Lower leg skin (tissue), 4 donors: Measurements from ENCODE around the gene SLC25A48. TPM values are rescaled to one million over a fixed set of nuclear protein-coding genes. Genes with fewer than 3 reads are reported as not detected.

Experiments used
- DNase-seq, 2 donors: peaks; one replicate each; pipeline ENCODE4 v3.0.0-alpha.2; 2019; ENCODE audit warnings: low spot score in 2 of 2
- H3K4me3 ChIP-seq: fragments of 200-600 bp; sonication (generic); 2 replicates; pipeline ENCODE4 v1.5.1; 2017; ENCODE audit warnings: mild to moderate bottlenecking, low read depth; ENCODE audit not compliant: poor library complexity, severe bottlenecking
- POLR2A ChIP-seq, 2 donors: fragments of 450-650 bp; IDR thresholded peaks; one replicate each; pipeline ENCODE4 v1.6.1; 2016 to 2017; ENCODE audit warnings: antibody characterized with exemption in 2 of 2, mild to moderate bottlenecking in 1 of 2, moderate library complexity in 1 of 2
- WGBS, 2 donors: methylation state at CpG; one replicate each; pipeline ENCODE4 v1.1.5; 2018; 5-methylcytosine and 5-hydroxymethylcytosine counted together
- intact Hi-C: fragments of 100-400 bp; cut with DNase I; formaldehyde crosslinking; loops from one replicate; pipeline ENCODE4 v1.15.0; 2023; ENCODE audit warnings: low total_unique reads
- total RNA-seq, 4 donors: library from RNA; depleted of rRNA; stranded (reverse); fragments of >200 nt; gene quantifications; one replicate each; pipeline ENCODE4 v1.1.0, GENCODE V29; 2016
- TF ChIP-seq, protein P1 (sequence below), 3 donors: fragments of 450-650 bp; IDR thresholded peaks; one replicate each; pipeline ENCODE4 v1.5.1; 2016; ENCODE audit warnings: antibody characterized with exemption in 3 of 3, mild to moderate bottlenecking in 3 of 3, moderate library complexity in 2 of 3

Gene SLC25A48
- total RNA-seq, 4 donors from 2014 or later, result 0.80 to 7.6 (median 1.7) TPM

DNA sequence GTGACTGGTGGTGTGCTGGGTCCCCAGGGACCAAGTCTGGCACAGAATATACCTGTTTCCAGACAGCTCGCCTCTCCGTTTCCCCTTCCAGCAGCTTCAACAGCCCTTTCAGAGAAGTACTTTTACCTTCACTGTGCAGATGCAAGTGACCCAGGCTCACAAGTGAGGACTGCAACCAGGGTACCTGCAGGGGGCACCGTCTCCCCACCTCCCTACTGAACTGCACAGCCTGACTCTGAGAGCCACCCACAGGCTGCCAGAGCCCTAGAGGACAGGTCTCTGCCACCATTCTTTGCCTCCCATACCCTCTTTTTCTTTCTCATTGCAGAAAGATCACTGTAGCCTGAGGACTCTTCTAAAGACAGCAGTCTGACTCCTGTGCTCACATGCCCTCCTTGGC is 45.8 kb downstream of the SLC25A48 start:
- H3K4me3 ChIP-seq, result no peak overlapping the region
- intact Hi-C loops, result loop anchor here (5.0 kb wide), 1 partner anchor 327 kb away; no protein-coding TSS in a partner anchor
- TF ChIP-seq POLR2A (IDR thresholded peaks at IDR 0.05), result no peak
- TF ChIP-seq, protein P1, sequence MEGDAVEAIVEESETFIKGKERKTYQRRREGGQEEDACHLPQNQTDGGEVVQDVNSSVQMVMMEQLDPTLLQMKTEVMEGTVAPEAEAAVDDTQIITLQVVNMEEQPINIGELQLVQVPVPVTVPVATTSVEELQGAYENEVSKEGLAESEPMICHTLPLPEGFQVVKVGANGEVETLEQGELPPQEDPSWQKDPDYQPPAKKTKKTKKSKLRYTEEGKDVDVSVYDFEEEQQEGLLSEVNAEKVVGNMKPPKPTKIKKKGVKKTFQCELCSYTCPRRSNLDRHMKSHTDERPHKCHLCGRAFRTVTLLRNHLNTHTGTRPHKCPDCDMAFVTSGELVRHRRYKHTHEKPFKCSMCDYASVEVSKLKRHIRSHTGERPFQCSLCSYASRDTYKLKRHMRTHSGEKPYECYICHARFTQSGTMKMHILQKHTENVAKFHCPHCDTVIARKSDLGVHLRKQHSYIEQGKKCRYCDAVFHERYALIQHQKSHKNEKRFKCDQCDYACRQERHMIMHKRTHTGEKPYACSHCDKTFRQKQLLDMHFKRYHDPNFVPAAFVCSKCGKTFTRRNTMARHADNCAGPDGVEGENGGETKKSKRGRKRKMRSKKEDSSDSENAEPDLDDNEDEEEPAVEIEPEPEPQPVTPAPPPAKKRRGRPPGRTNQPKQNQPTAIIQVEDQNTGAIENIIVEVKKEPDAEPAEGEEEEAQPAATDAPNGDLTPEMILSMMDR (IDR thresholded peaks at IDR 0.05), result no peak
- 78 to 84% methylated on average over 3 of the region's 3 CpGs for WGBS, 2 donors
- DNase-seq, result peak in 1 of 2 donors; percentile 29

DNA sequence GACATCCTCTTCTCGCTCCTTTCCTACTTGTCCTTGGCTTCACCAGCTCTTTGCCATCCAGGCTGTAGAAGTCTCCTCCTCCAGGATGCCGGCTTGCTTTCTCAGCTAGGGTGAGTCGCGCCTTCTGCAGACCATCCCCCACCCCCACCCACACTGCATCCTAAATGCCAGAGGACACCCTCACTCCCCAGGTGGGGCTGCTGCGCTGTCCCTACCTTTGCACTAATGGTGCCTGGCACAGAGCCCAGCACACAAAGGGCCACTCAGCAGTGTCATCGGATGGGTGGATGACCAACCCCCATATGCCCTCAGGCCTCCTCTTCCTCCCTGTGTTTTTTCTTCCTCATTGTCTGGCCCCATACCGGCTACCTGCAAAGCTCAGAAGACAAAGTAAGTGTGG is 46.3 kb downstream of the SLC25A48 start:
- intact Hi-C loops, result loop anchor here (5.0 kb wide), 1 partner anchor 326 kb away; no protein-coding TSS in a partner anchor
- DNase-seq, result peak in 1 of 2 donors; percentile 59
- no peak for TF ChIP-seq POLR2A (IDR thresholded peaks at IDR 0.05)
- TF ChIP-seq, protein P1 (IDR thresholded peaks at IDR 0.05), result no peak
- 78 to 82% methylated on average over 7 of the region's 7 CpGs for WGBS, 2 donors
- no peak overlapping the region for H3K4me3 ChIP-seq

DNA sequence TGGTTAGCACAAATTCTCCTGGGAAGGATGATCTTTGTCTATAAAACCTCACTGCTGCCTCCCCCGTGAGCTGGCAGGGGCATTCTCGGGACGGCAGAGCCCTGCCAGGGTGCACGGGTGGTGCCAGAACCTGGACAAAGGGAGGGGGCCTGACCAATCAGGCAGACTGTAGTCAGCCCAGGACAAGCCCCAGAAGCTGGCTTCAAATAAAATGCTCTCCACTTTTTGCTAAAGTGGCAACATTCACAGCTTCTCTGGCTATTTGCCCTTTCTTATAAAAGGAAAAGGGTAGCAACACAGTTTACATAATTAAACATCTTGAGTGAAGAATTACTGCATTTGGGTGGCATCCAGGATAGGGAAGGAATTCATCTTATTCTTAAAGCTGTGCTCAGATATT is 46.8 kb downstream of the SLC25A48 start:
- no peak overlapping the region for H3K4me3 ChIP-seq
- 44 to 53% methylated on average over 4 of the region's 4 CpGs for WGBS, 2 donors
- TF ChIP-seq, protein P1 (IDR thresholded peaks at IDR 0.05), result no peak
- no peak for TF ChIP-seq POLR2A (IDR thresholded peaks at IDR 0.05)
- DNase-seq, result peak in 1 of 2 donors; percentile 37
- intact Hi-C loops, result loop anchor here (5.0 kb wide), 1 partner anchor 326 kb away; no protein-coding TSS in a partner anchor

DNA sequence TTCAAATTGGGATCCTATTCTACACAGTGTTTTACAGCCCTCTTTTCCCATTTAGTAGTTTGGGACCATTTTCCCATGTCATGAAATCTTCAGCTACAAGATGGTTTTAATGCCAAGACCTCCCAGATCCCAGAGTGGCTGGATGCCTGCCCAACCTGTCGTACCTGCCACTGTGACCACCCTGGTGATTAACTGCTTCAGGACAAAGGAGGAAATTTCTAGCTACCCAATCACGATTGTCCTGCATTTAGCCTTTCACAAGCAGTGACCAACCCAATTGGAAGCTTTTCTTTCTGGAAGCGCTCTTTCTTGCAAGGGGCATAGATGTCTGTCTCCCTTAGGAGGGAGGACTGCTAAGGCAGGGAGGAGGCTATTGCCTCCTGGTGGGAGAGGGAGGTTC is 47.4 kb downstream of the SLC25A48 start:
- intact Hi-C loops, result loop anchor here (5.0 kb wide), 1 partner anchor 325 kb away; no protein-coding TSS in a partner anchor
- 76 to 81% methylated on average over 3 of the region's 3 CpGs for WGBS, 2 donors
- DNase-seq, result peak in 1 of 2 donors; percentile 31
- TF ChIP-seq POLR2A (IDR thresholded peaks at IDR 0.05), result no peak
- TF ChIP-seq, protein P1 (IDR thresholded peaks at IDR 0.05), result no peak
- no peak overlapping the region for H3K4me3 ChIP-seq

DNA sequence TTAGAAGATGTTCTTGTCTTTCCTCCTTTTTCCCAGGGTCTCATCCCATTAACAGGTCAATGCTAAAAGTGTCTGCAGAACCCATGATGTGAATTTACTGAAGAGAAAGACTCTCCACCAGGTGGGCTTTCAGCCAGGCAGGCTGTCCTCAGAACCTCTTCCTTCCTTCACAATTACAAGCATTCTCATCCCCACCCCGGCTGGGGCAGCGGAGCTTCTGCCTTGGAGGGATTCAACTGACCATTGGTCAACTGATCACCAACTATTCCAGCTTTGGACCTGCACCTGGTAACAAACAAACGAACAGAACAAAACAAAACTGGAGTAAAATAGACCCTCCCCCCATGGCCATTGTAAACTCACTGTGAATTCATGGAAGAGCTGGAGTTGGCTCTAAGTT is 48.6 kb downstream of the SLC25A48 start:
- no peak for DNase-seq
- no peak overlapping the region for H3K4me3 ChIP-seq
- whole genome bisulfite sequencing, 2 donors, result 86 to 89% methylated on average over 3 of the region's 3 CpGs
- intact Hi-C loops, result loop anchor here (5.0 kb wide), 1 partner anchor 324 kb away; no protein-coding TSS in a partner anchor
- TF ChIP-seq POLR2A (IDR thresholded peaks at IDR 0.05), result no peak
- TF ChIP-seq, protein P1 (IDR thresholded peaks at IDR 0.05), result no peak

DNA sequence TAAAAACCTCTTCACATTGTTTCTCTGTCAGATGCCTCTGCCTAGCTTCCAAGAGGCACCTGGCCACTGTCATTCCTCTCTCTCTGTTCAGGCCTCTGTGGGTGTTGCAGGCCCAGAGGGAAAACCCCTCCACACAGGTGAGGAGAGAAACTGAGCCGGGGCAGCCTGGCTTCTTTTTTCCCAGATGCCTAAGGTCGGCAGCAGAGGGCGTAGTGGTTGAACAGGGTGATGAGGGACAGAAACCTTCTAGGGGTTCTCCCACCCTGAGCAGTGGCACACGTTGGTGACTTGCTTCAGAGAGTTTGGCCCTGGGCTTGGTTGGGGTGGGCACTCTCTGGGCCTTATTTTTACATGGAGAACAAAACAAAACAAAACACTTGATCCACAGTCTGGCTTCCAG is 49.0 kb downstream of the SLC25A48 start:
- 64 to 84% methylated on average over 4 of the region's 4 CpGs for WGBS, 2 donors
- intact Hi-C loops, result loop anchor here (5.0 kb wide), 1 partner anchor 324 kb away; no protein-coding TSS in a partner anchor
- TF ChIP-seq, protein P1 (IDR thresholded peaks at IDR 0.05), result no peak
- TF ChIP-seq POLR2A (IDR thresholded peaks at IDR 0.05), result no peak
- no peak overlapping the region for H3K4me3 ChIP-seq
- no peak for DNase-seq
